Mucosa of stomach (tissue), 1 donor: Measurements from ENCODE around the gene PDIA6.

Experiments
- H3K27me3 ChIP-seq: one replicate; pipeline ENCODE4 v1.7.0; 2013; ENCODE audit warnings: mild to moderate bottlenecking, low read length; ENCODE audit not compliant: control insufficient read depth, insufficient read depth
- H3K36me3 ChIP-seq: one replicate; pipeline ENCODE4 v1.7.0; 2013; ENCODE audit warnings: low read length; ENCODE audit not compliant: control insufficient read depth, insufficient read depth
- H3K4me1 ChIP-seq: one replicate; pipeline ENCODE4 v1.7.0; 2013; ENCODE audit warnings: mild to moderate bottlenecking, low read length; ENCODE audit not compliant: control insufficient read depth, insufficient read depth
- H3K4me3 ChIP-seq: one replicate; pipeline ENCODE4 v1.7.0; 2013; ENCODE audit warnings: low read length
- H3K9ac ChIP-seq: one replicate; pipeline ENCODE4 v1.7.0; 2013; ENCODE audit warnings: mild to moderate bottlenecking, low read length, moderate library complexity
- H3K9me3 ChIP-seq: one replicate; pipeline ENCODE4 v1.7.0; 2013; ENCODE audit warnings: mild to moderate bottlenecking, low read length, moderate library complexity; ENCODE audit not compliant: control insufficient read depth
- donor health status: Pancreatic carcinoma.

PDIA6 gene

GRCh38 chr2:10774394-10774793 lies 38.2 kb downstream of the PDIA6 start:
- no peaks in the 10 kb centered on the region for H3K27me3 ChIP-seq
- peaks cover 8% of the 10 kb centered on the region for H3K4me1 ChIP-seq
- no peak overlapping the region for H3K4me3 ChIP-seq
- no peak overlapping the region for H3K9ac ChIP-seq
- no peaks in the 10 kb centered on the region for H3K36me3 ChIP-seq
- H3K9me3 ChIP-seq = no peaks in the 10 kb centered on the region

- Histone ChIP-seq H3K4me1 (peaks cover 8% of the 10 kb centered on the region), H3K9ac (no peak overlapping the region), H3K9me3 (no peaks in the 10 kb centered on the region), H3K4me3 (no peak overlapping the region), H3K36me3 (no peaks in the 10 kb centered on the region), H3K27me3 (no peaks in the 10 kb centered on the region)
Observed at GRCh38 chr2:10773821-10774341, 38.7 kb downstream of the PDIA6 start.

GRCh38 chr2:10772868-10773215 lies 39.7 kb downstream of the PDIA6 start:
- H3K27me3 ChIP-seq = no peaks in the 10 kb centered on the region

GRCh38 chr2:10772201-10772867 lies 40.3 kb downstream of the PDIA6 start:
- Histone ChIP-seq H3K4me3 (no peak overlapping the region), H3K9me3 (no peaks in the 10 kb centered on the region), H3K9ac (no peak overlapping the region), H3K27me3 (no peaks in the 10 kb centered on the region), H3K36me3 (no peaks in the 10 kb centered on the region), H3K4me1 (peaks cover 8% of the 10 kb centered on the region)

More at GRCh38 chr2:10772868-10773215, 39.7 kb downstream of the PDIA6 start:
- Histone ChIP-seq H3K9ac (no peak overlapping the region), H3K4me1 (peaks cover 8% of the 10 kb centered on the region), H3K4me3 (no peak overlapping the region), H3K9me3 (no peaks in the 10 kb centered on the region), H3K36me3 (no peaks in the 10 kb centered on the region)

- Histone ChIP-seq H3K9me3 (no peaks in the 10 kb centered on the region), H3K4me1 (peaks cover 8% of the 10 kb centered on the region), H3K27me3 (no peaks in the 10 kb centered on the region), H3K9ac (no peak overlapping the region), H3K36me3 (no peaks in the 10 kb centered on the region), H3K4me3 (no peak overlapping the region)
Observed at GRCh38 chr2:10771786-10772185, 40.8 kb downstream of the PDIA6 start.

GRCh38 chr2:10770956-10771750 lies 41.4 kb downstream of the PDIA6 start:
- no peak overlapping the region for H3K9ac ChIP-seq

GRCh38 chr2:10768063-10768507 lies 44.5 kb downstream of the PDIA6 start:
- no peaks in the 10 kb centered on the region for H3K36me3 ChIP-seq
- no peaks in the 10 kb centered on the region for H3K4me1 ChIP-seq
- no peaks in the 10 kb centered on the region for H3K9me3 ChIP-seq
- no peak overlapping the region for H3K9ac ChIP-seq
- H3K27me3 ChIP-seq = peaks cover 3% of the 10 kb centered on the region
- no peak overlapping the region for H3K4me3 ChIP-seq

More at GRCh38 chr2:10770956-10771750, 41.4 kb downstream of the PDIA6 start:
- Histone ChIP-seq H3K4me1 (peaks cover 8% of the 10 kb centered on the region), H3K4me3 (no peak overlapping the region), H3K9me3 (no peaks in the 10 kb centered on the region), H3K36me3 (no peaks in the 10 kb centered on the region), H3K27me3 (no peaks in the 10 kb centered on the region)

- H3K36me3 ChIP-seq = no peaks in the 10 kb centered on the region
- no peaks in the 10 kb centered on the region for H3K9me3 ChIP-seq
- H3K4me1 ChIP-seq = no peaks in the 10 kb centered on the region
- peaks cover 4% of the 10 kb centered on the region for H3K27me3 ChIP-seq
- H3K9ac ChIP-seq = no peak overlapping the region
- H3K4me3 ChIP-seq = no peak overlapping the region
Observed at GRCh38 chr2:10765914-10766313, 46.7 kb downstream of the PDIA6 start.

- no peaks in the 10 kb centered on the region for H3K4me1 ChIP-seq
- H3K9ac ChIP-seq = no peak overlapping the region
- no peaks in the 10 kb centered on the region for H3K36me3 ChIP-seq
- H3K9me3 ChIP-seq = no peaks in the 10 kb centered on the region
- H3K27me3 ChIP-seq = peaks cover 4% of the 10 kb centered on the region
- H3K4me3 ChIP-seq = no peak overlapping the region
Observed at GRCh38 chr2:10765461-10765860, 47.1 kb downstream of the PDIA6 start.

- no peaks in the 10 kb centered on the region for H3K36me3 ChIP-seq
- H3K9ac ChIP-seq = no peak overlapping the region
- peaks cover 4% of the 10 kb centered on the region for H3K27me3 ChIP-seq
- H3K9me3 ChIP-seq = no peaks in the 10 kb centered on the region
- no peak overlapping the region for H3K4me3 ChIP-seq
- no peaks in the 10 kb centered on the region for H3K4me1 ChIP-seq
Observed at GRCh38 chr2:10764896-10765295, 47.7 kb downstream of the PDIA6 start.

GRCh38 chr2:10764096-10764785 lies 48.3 kb downstream of the PDIA6 start:
- Histone ChIP-seq H3K9ac (no peak overlapping the region), H3K36me3 (no peaks in the 10 kb centered on the region), H3K4me3 (no peak overlapping the region), H3K9me3 (no peaks in the 10 kb centered on the region), H3K4me1 (no peaks in the 10 kb centered on the region), H3K27me3 (peaks cover 4% of the 10 kb centered on the region)

- H3K9me3 ChIP-seq = no peaks in the 10 kb centered on the region
- peaks cover 4% of the 10 kb centered on the region for H3K27me3 ChIP-seq
- no peaks in the 10 kb centered on the region for H3K4me1 ChIP-seq
- H3K36me3 ChIP-seq = no peaks in the 10 kb centered on the region
- H3K4me3 ChIP-seq = no peak overlapping the region
- no peak overlapping the region for H3K9ac ChIP-seq
Observed at GRCh38 chr2:10763461-10763800, 49.2 kb downstream of the PDIA6 start.
